GM20000 (cell line): Measurements from ENCODE around the gene AIFM3.
A peak's percentile ranks its signal among the peaks of the same experiment; 100 is the strongest.

Source experiments
- DNase-seq: peaks from one replicate; pipeline ENCODE4 v3.0.0; 2012; ENCODE audit warnings: low spot score
- TF ChIP-seq, protein P1 (sequence below): IDR thresholded peaks from 2 replicates; pipeline ENCODE4 v1.5.1; 2012; ENCODE audit warnings: mild to moderate bottlenecking, control low read depth; ENCODE audit errors: extremely low read depth, missing control alignments

Gene AIFM3

DNA sequence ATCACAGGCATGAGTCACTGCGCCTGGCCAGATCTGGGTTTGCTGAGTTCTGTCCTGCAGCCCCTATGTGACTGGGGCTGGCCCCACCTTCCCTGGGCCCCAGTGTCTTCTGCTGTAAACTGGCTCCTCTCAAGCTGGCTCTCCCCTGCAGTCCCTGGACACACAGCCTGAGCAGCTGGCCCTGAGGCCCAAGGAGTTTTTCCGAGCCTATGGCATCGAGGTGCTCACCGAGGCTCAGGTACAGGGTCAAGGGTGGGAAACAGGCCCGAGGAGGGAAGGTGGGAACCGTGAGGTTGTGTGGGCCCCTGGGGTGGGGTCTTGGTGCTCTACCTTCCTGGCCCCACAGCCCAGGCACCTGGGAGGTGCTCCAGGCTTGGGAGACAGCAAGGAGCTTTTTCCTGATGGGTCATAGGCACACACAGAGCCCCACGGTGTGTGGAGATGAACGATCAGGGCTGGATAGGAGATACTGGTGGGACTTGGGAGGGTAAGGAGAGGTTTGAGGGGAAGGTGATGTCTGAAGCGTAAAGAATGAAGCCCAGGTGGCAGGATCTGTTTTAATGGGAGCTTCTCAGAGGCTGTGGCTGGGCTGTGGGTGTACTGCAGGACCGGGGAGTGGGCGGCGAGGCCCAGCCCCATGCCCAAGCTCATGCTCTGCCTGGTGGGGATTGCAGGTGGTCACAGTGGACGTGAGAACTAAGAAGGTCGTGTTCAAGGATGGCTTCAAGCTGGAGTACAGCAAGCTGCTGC, 8.7 kb downstream of the AIFM3 start:
- TF ChIP-seq, protein P1, sequence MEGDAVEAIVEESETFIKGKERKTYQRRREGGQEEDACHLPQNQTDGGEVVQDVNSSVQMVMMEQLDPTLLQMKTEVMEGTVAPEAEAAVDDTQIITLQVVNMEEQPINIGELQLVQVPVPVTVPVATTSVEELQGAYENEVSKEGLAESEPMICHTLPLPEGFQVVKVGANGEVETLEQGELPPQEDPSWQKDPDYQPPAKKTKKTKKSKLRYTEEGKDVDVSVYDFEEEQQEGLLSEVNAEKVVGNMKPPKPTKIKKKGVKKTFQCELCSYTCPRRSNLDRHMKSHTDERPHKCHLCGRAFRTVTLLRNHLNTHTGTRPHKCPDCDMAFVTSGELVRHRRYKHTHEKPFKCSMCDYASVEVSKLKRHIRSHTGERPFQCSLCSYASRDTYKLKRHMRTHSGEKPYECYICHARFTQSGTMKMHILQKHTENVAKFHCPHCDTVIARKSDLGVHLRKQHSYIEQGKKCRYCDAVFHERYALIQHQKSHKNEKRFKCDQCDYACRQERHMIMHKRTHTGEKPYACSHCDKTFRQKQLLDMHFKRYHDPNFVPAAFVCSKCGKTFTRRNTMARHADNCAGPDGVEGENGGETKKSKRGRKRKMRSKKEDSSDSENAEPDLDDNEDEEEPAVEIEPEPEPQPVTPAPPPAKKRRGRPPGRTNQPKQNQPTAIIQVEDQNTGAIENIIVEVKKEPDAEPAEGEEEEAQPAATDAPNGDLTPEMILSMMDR: no peak
- DNase-seq: no peak

DNA sequence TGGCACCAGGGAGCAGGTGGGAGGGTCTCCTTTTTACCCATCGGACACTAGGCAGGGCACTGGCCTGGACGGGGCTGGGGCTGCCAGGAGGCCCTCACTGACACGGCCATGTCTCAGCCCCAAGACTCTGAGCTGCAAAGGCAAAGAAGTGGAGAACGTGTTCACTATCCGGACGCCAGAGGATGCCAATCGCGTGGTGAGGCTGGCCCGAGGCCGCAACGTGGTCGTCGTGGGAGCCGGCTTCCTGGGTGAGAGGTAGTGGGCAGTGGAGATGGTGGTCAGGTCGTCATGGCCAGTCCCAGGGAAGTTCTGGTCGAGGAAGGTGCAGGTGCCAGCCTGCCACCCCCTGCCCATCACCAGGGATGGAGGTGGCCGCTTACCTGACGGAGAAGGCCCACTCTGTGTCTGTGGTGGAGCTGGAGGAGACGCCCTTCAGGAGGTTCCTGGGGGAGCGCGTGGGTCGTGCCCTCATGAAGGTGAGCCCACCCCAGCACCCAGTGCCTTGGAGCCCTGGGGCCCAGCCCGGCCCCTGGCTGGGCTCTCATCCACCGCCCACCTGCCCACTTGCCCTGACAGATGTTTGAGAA, 9.3 kb downstream of the AIFM3 start:
- DNase-seq: no peak
- TF ChIP-seq, protein P1: no peak

- no peak for DNase-seq
- TF ChIP-seq, protein P1: no peak
These were observed 10.0 kb downstream of the AIFM3 start for GRCh38 chr22:20977019-20977418.

DNA sequence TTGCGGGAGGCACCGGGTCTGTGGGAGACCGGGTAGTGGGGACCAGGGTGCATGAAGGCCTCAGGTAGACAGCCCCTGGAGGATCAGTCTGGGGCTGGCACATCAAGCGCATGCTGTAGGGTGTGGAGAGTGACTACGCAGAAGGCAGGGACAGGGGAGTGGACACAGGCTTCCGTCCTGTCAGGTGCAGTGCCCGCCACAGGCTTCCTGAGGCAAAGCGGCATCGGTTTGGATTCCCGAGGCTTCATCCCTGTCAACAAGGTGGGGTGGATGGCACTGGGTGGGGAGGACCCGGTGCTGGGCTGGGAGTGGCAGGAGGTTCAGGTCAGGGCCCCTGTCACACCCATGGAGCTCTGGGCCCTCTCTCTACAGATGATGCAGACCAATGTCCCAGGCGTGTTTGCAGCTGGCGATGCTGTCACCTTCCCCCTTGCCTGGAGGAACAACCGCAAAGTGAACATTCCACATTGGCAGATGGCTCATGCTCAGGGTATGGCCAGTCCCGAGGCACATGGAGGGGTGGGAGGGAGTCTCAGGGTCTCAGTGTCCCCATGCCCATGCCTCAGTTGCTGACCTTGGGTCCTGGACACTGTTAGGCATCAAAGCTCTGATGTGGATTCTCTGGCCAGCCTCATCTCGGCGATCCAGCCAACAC, 10.6 kb downstream of the AIFM3 start:
- no peak for DNase-seq
- TF ChIP-seq, protein P1: no peak

GRCh38 chr22:20978419-20978818, 11.4 kb downstream of the AIFM3 start:
- DNase-seq: no peak
- TF ChIP-seq, protein P1: no peak

DNA sequence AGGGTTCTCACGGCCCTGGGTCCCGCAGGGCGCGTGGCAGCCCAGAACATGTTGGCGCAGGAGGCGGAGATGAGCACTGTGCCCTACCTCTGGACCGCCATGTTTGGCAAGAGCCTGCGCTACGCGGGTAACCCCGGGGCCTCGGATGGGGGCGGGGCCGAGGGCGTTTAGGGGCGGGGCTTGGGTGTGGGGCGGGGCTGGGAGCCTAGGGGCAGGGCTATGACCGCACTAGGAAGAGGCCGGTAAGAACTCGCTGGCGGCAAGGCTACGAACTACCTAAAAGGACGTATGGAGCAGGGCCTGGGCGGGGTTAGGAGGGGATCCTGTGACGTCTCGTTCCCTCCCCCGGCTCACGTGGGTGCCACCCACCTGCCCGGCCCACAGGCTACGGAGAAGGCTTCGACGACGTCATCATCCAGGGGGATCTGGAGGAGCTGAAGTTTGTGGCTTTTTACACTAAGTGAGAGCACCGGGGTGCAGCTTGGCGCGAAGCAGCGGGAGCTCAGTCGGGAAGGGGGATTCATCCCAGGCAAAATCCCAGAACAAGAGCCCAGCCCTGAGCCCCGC, 12.3 kb downstream of the AIFM3 start:
- TF ChIP-seq, protein P1: no peak
- peak; percentile 91 for DNase-seq

GRCh38 chr22:20979940-20980453, 12.9 kb downstream of the AIFM3 start:
- TF ChIP-seq, protein P1: no peak
- DNase-seq: no peak
